ENCODE measurements around the gene POU2F3.

- TF ChIP-seq CTCF (IDR thresholded peaks at IDR 0.05) = no peak
- no peak for TF ChIP-seq POLR2AphosphoS5 (IDR thresholded peaks at IDR 0.05; ENCODE audit: low read depth, low read length)
These were observed 110.7 kb downstream of the POU2F3 start for GRCh38 chr11:120350637-120351036.
